Suprapubic skin (tissue), 4 donors: ENCODE measurements around the gene TCEA2. TPM values are rescaled to one million over a fixed set of nuclear protein-coding genes. Genes with fewer than 3 reads are reported as not detected.
"Not testable (repeated sequence)": the region's sequence is repeated elsewhere in the genome, so short reads cannot be mapped to it uniquely, and the experiment has no call there.

Experiments used
- DNase-seq, 2 donors: peaks; one replicate each; pipeline ENCODE4 v3.0.0-alpha.2; 2019; ENCODE audit warnings: low spot score in 2 of 2
- H3K27ac ChIP-seq: fragments of 200-600 bp; sonication (generic); one replicate; pipeline ENCODE4 v1.5.1; 2019
- H3K27me3 ChIP-seq: fragments of 200-600 bp; sonication (generic); one replicate; pipeline ENCODE4 v1.5.1; 2019
- H3K36me3 ChIP-seq: fragments of 200-600 bp; sonication (generic); one replicate; pipeline ENCODE4 v1.5.1; 2019
- H3K4me1 ChIP-seq: fragments of 200-600 bp; sonication (generic); one replicate; pipeline ENCODE4 v1.5.1; 2019
- H3K4me3 ChIP-seq: fragments of 200-600 bp; sonication (generic); one replicate; pipeline ENCODE4 v1.5.1; 2019; ENCODE audit warnings: mild to moderate bottlenecking
- H3K9me3 ChIP-seq: fragments of 200-600 bp; sonication (generic); one replicate; pipeline ENCODE4 v1.5.1; 2019
- EP300 ChIP-seq: sonication (generic); formaldehyde crosslinking; IDR thresholded peaks from one replicate; pipeline ENCODE4 v1.6.1; 2017; ENCODE audit warnings: antibody characterized with exemption
- POLR2A ChIP-seq, 2 donors: fragments of 450-650 bp; IDR thresholded peaks; one replicate each; pipeline ENCODE4 v1.6.1; 2017; ENCODE audit warnings: antibody characterized with exemption in 2 of 2, mild to moderate bottlenecking in 2 of 2, moderate library complexity in 2 of 2
- POLR2AphosphoS5 ChIP-seq, 3 donors: sonication (generic); formaldehyde crosslinking; IDR thresholded peaks; one replicate each; pipeline ENCODE4 v1.6.1; 2017; ENCODE audit warnings: antibody characterized with exemption in 3 of 3
- WGBS: methylation state at CpG from one replicate; pipeline ENCODE4 v1.1.5; 2018; 5-methylcytosine and 5-hydroxymethylcytosine counted together
- total RNA-seq, 4 donors: library from RNA; depleted of rRNA; stranded (reverse); fragments of >200 nt; gene quantifications; one replicate each; pipeline ENCODE4 v1.1.0, GENCODE V29; 2016
- TF ChIP-seq, protein P1 (sequence below), 2 donors: fragments of 200-600 bp in 1 of 2; fragments of 450-650 bp in 1 of 2; sonication (generic) in 1 of 2; IDR thresholded peaks; one replicate each; pipeline ENCODE4 v1.5.1; 2016 to 2019; ENCODE audit warnings: antibody characterized with exemption in 2 of 2, mild to moderate bottlenecking in 1 of 2, moderate library complexity in 1 of 2

The TCEA2 gene
- total RNA-seq, 4 donors from 2014 or later, result 8.6 to 27.9 (median 13.2) TPM

GRCh38 chr20:64083804-64084684 is 21.0 kb downstream of the TCEA2 start, which contains the start of gene LKAAEAR1:
Gene LKAAEAR1 (minus strand): TSS chr20:64084398. CDS start chr20:64084219, 179 bp downstream.
- peaks cover 32% of the 10 kb centered on the region for H3K4me1 ChIP-seq
- no peaks in the 10 kb centered on the region for H3K9me3 ChIP-seq
- WGBS, result 12% methylated on average over 7 of the region's 86 CpGs
- no peaks in the 10 kb centered on the region for H3K36me3 ChIP-seq
- DNase-seq, result no peak
- H3K4me3 ChIP-seq, result peak within 1 kb of the TSS; percentile 63
- no peak for TF ChIP-seq POLR2AphosphoS5 (IDR thresholded peaks at IDR 0.05)
- TF ChIP-seq, protein P1, sequence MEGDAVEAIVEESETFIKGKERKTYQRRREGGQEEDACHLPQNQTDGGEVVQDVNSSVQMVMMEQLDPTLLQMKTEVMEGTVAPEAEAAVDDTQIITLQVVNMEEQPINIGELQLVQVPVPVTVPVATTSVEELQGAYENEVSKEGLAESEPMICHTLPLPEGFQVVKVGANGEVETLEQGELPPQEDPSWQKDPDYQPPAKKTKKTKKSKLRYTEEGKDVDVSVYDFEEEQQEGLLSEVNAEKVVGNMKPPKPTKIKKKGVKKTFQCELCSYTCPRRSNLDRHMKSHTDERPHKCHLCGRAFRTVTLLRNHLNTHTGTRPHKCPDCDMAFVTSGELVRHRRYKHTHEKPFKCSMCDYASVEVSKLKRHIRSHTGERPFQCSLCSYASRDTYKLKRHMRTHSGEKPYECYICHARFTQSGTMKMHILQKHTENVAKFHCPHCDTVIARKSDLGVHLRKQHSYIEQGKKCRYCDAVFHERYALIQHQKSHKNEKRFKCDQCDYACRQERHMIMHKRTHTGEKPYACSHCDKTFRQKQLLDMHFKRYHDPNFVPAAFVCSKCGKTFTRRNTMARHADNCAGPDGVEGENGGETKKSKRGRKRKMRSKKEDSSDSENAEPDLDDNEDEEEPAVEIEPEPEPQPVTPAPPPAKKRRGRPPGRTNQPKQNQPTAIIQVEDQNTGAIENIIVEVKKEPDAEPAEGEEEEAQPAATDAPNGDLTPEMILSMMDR (IDR thresholded peaks at IDR 0.05), result no peak
- no peak within 1 kb of the TSS for H3K27ac ChIP-seq
- peaks cover 17% of the 10 kb centered on the region for H3K27me3 ChIP-seq

- 0% methylated on average over 1 of the region's 23 CpGs for WGBS
- H3K4me1 ChIP-seq, result peaks cover 27% of the 10 kb centered on the region
- peaks cover 17% of the 10 kb centered on the region for H3K27me3 ChIP-seq
- H3K36me3 ChIP-seq, result no peaks in the 10 kb centered on the region
- H3K9me3 ChIP-seq, result no peaks in the 10 kb centered on the region
- TF ChIP-seq POLR2AphosphoS5 (IDR thresholded peaks at IDR 0.05), result no peak
- TF ChIP-seq POLR2A (IDR thresholded peaks at IDR 0.05), result no peak
- no peak for TF ChIP-seq EP300
- TF ChIP-seq, protein P1 (IDR thresholded peaks at IDR 0.05), result no peak
- H3K27ac ChIP-seq, result no peak overlapping the region
- DNase-seq, result no peak
- no peak overlapping the region for H3K4me3 ChIP-seq
Observed at GRCh38 chr20:64084685-64085152, 21.7 kb downstream of the TCEA2 start.

- no peak for DNase-seq
- Histone ChIP-seq H3K9me3 (no peaks in the 10 kb centered on the region), H3K36me3 (no peaks in the 10 kb centered on the region), H3K27ac (no peak overlapping the region), H3K4me3 (no peak overlapping the region), H3K27me3 (peaks cover 17% of the 10 kb centered on the region), H3K4me1 (peaks cover 22% of the 10 kb centered on the region)
- WGBS, result 83% methylated on average over 7 of the region's 11 CpGs
- TF ChIP-seq EP300, result no peak
Observed at GRCh38 chr20:64086801-64087200, 23.8 kb downstream of the TCEA2 start.

DNA sequence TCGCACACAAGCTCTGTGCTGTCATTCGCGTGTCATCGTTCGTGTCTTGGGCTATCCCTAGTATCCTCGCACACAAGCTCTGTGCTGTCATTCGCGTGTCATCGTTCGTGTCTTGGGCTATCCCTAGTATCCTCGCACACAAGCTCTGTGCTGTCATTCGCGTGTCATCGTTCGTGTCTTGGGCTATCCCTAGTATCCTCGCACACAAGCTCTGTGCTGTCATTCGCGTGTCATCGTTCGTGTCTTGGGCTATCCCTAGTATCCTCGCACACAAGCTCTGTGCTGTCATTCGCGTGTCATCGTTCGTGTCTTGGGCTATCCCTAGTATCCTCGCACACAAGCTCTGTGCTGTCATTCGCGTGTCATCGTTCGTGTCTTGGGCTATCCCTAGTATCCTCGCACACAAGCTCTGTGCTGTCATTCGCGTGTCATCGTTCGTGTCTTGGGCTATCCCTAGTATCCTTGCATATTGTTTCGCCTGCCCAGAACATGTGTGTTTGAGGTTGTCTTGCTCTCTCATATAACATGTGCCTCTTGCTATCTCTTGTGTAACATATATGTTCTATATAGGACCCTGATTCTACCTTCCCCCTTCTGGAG is 24.3 kb downstream of the TCEA2 start:
- WGBS, result 90% methylated on average over 7 of the region's 36 CpGs
- H3K9me3 ChIP-seq, H3K27ac ChIP-seq, H3K36me3 ChIP-seq, DNase-seq, H3K4me3 ChIP-seq: not testable (repeated sequence)
- peaks cover 17% of the 10 kb centered on the region for H3K27me3 ChIP-seq
- peaks cover 22% of the 10 kb centered on the region for H3K4me1 ChIP-seq

DNA sequence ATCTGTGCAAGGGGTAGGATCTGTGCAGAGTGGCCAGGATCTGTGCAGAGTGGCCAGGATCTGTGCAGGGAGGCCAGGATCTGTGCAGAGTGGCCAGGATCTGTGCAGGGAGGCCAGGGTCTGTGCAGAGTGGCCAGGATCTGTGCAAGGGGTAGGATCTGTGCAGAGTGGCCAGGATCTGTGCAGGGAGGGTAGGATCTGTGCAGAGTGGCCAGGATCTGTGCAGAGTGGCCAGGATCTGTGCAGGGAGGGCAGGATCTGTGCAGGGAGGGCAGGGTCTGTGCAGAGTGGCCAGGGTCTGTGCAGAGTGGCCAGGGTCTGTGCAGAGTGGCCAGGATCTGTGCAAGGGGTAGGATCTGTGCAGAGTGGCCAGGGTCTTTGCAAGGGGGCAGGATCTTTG is 25.6 kb downstream of the TCEA2 start:
- H3K4me3 ChIP-seq, DNase-seq, H3K9me3 ChIP-seq, H3K36me3 ChIP-seq, H3K27ac ChIP-seq: not testable (repeated sequence)
- H3K27me3 ChIP-seq, result peaks cover 17% of the 10 kb centered on the region
- H3K4me1 ChIP-seq, result peaks cover 13% of the 10 kb centered on the region

DNA sequence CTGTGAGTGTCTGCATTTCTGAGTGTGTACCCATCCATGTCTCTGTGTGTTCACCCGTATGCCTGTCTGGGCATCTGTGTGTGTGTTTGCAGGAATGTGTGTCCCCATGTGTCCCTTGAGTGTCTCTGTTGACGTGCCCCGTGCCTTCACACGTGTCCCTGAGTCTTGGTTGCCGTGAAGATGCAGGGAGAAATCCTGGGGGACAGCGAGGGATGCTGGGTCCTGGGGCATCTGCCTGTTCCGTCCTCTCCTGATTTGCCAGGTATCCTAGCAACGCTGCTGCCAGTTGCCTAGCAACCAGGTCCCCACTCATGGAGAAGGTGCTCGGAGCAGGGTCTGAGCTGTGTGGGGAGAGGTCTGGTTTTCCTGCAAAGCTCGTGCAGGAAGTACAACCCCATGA is 27.2 kb downstream of the TCEA2 start:
- no peak for TF ChIP-seq EP300
- TF ChIP-seq, protein P1 (IDR thresholded peaks at IDR 0.05), result no peak
- TF ChIP-seq POLR2AphosphoS5 (IDR thresholded peaks at IDR 0.05), result no peak
- no peak for TF ChIP-seq POLR2A (IDR thresholded peaks at IDR 0.05)

More for the DNA sequence above, 27.2 kb downstream of the TCEA2 start:
- no peaks in the 10 kb centered on the region for H3K4me1 ChIP-seq
- H3K27ac ChIP-seq, result no peak overlapping the region
- no peak for DNase-seq
- H3K36me3 ChIP-seq, result no peaks in the 10 kb centered on the region
- WGBS, result 72% methylated on average over 9 of the region's 10 CpGs
- H3K9me3 ChIP-seq, result no peaks in the 10 kb centered on the region
- no peak overlapping the region for H3K4me3 ChIP-seq
- H3K27me3 ChIP-seq, result peaks cover 2% of the 10 kb centered on the region
